DOHH2 (cell line): ENCODE data around the gene SART1.

ENCODE experiments used
- H3F3A ChIP-seq: fragments of 200-600 bp; sonication (generic), shearing (Covaris generic); 2 replicates; pipeline ENCODE4 v1.6.0; 2016; ENCODE audit warnings: antibody characterized with exemption, mild to moderate bottlenecking; ENCODE audit not compliant: control insufficient read depth, insufficient read depth
- H3K27ac ChIP-seq: fragments of 200-600 bp; sonication (generic); 2 replicates; pipeline ENCODE4 v1.5.1; 2014; ENCODE audit warnings: low read depth, mild to moderate bottlenecking, low read length, moderate library complexity
- H3K27me3 ChIP-seq: fragments of 200-600 bp; sonication (generic); 2 replicates; pipeline ENCODE4 v1.6.1; 2014; ENCODE audit warnings: mild to moderate bottlenecking, low read length, mixed read lengths; ENCODE audit not compliant: control insufficient read depth
- H3K36me3 ChIP-seq: fragments of 200-600 bp; sonication (generic); 2 replicates; pipeline ENCODE4 v1.6.1; 2014; ENCODE audit warnings: mild to moderate bottlenecking, low read length, moderate library complexity, mixed read lengths; ENCODE audit not compliant: control insufficient read depth
- H3K4me1 ChIP-seq: fragments of 200-600 bp; sonication (generic); 2 replicates; pipeline ENCODE4 v1.6.1; 2014; ENCODE audit warnings: mild to moderate bottlenecking, low read length, mixed read lengths; ENCODE audit not compliant: control insufficient read depth
- H3K4me2 ChIP-seq: fragments of 200-600 bp; sonication (generic); 2 replicates; pipeline ENCODE4 v1.6.0; 2014; ENCODE audit warnings: mild to moderate bottlenecking, low read length, moderate library complexity
- H3K4me3 ChIP-seq: fragments of 200-600 bp; sonication (generic); 2 replicates; pipeline ENCODE4 v1.5.1; 2014; ENCODE audit warnings: mild to moderate bottlenecking, low read length, mixed read lengths
- H3K79me2 ChIP-seq: fragments of 200-600 bp; sonication (generic); 2 replicates; pipeline ENCODE4 v1.6.1; 2014; ENCODE audit warnings: mild to moderate bottlenecking, low read length, mixed read lengths; ENCODE audit not compliant: control insufficient read depth
- H3K9me2 ChIP-seq: fragments of 200-600 bp; sonication (generic); replicated peaks from 2 replicates; pipeline ENCODE4 v1.6.1; 2014; ENCODE audit warnings: mild to moderate bottlenecking, low read length, mixed read lengths; ENCODE audit not compliant: control insufficient read depth
- H3K9me3 ChIP-seq: fragments of 200-600 bp; sonication (generic); 2 replicates; pipeline ENCODE4 v1.6.1; 2014; ENCODE audit warnings: antibody characterized with exemption, low read length, mixed read lengths; ENCODE audit not compliant: control insufficient read depth, insufficient read depth
- H4K20me1 ChIP-seq: fragments of 200-600 bp; sonication (generic); 2 replicates; pipeline ENCODE4 v1.6.0; 2014; ENCODE audit warnings: low read depth, mild to moderate bottlenecking, antibody characterized with exemption, low read length, moderate library complexity; ENCODE audit not compliant: control insufficient read depth, insufficient read depth
- CTCF ChIP-seq: fragments of 200-600 bp; sonication (generic); IDR thresholded peaks from one replicate; pipeline ENCODE4 v1.5.1; 2014; ENCODE audit warnings: antibody characterized with exemption, mild to moderate bottlenecking, low read depth, low read length; ENCODE audit not compliant: poor library complexity, severe bottlenecking
- EZH2phosphoT487 ChIP-seq: fragments of 200-600 bp; sonication (generic); IDR thresholded peaks from 2 replicates; pipeline ENCODE4 v1.6.1; 2017; ENCODE audit warnings: borderline replicate concordance, mild to moderate bottlenecking, antibody characterized with exemption, low read length, moderate library complexity, mixed read lengths

The SART1 gene

GRCh38 chr11:65917434-65918210 is 43.9 kb upstream of the SART1 start:
- no peaks in the 10 kb centered on the region for H3F3A ChIP-seq
- H3K4me3 ChIP-seq, result peak overlapping the region; percentile 91
- no peaks in the 10 kb centered on the region for H3K27me3 ChIP-seq
- no peak overlapping the region for H3K27ac ChIP-seq
- H3K79me2 ChIP-seq, result peaks cover 22% of the 10 kb centered on the region
- H3K4me1 ChIP-seq, result peaks cover 23% of the 10 kb centered on the region
- no peaks in the 10 kb centered on the region for H3K9me3 ChIP-seq
- no peaks in the 10 kb centered on the region for H4K20me1 ChIP-seq
- peak overlapping the region; percentile 90 for H3K4me2 ChIP-seq
- H3K9me2 ChIP-seq, result no peaks in the 10 kb centered on the region
- peaks cover 4% of the 10 kb centered on the region; the same call in 1 of the 2 replicates for H3K36me3 ChIP-seq
- no peak for TF ChIP-seq CTCF
- TF ChIP-seq EZH2phosphoT487, result no peak

- no peaks in the 10 kb centered on the region for H3K9me2 ChIP-seq
- H3K36me3 ChIP-seq, result peaks cover 4% of the 10 kb centered on the region; the same call in 1 of the 2 replicates
- H3K4me3 ChIP-seq, result peak within 1 kb of the TSS; percentile 91
- H3K79me2 ChIP-seq, result peaks cover 22% of the 10 kb centered on the region
- H4K20me1 ChIP-seq, result no peaks in the 10 kb centered on the region
- H3K9me3 ChIP-seq, result no peaks in the 10 kb centered on the region
- H3K4me1 ChIP-seq, result peaks cover 23% of the 10 kb centered on the region
- TF ChIP-seq EZH2phosphoT487 (no peak), CTCF (no peak)
- no peaks in the 10 kb centered on the region for H3F3A ChIP-seq
- peak within 1 kb of the TSS; percentile 90 for H3K4me2 ChIP-seq
- H3K27me3 ChIP-seq, result no peaks in the 10 kb centered on the region
- H3K27ac ChIP-seq, result no peak within 1 kb of the TSS; the same call in 1 of the 2 replicates
Measured at GRCh38 chr11:65918211-65919140, 43.1 kb upstream of the SART1 start, which contains the start of gene C11orf68. Gene C11orf68, minus strand, starts transcription at chr11:65919062. Its CDS starts 31 bp downstream, at chr11:65919031.

- peaks cover 4% of the 10 kb centered on the region; the same call in 1 of the 2 replicates for H3K36me3 ChIP-seq
- no peaks in the 10 kb centered on the region for H3K9me3 ChIP-seq
- no peaks in the 10 kb centered on the region for H3F3A ChIP-seq
- H3K9me2 ChIP-seq, result no peaks in the 10 kb centered on the region
- H3K27me3 ChIP-seq, result no peaks in the 10 kb centered on the region
- TF ChIP-seq CTCF (no peak), EZH2phosphoT487 (no peak)
- peaks cover 23% of the 10 kb centered on the region for H3K4me1 ChIP-seq
- no peak within 1 kb of the TSS; the same call in 1 of the 2 replicates for H3K27ac ChIP-seq
- no peaks in the 10 kb centered on the region for H4K20me1 ChIP-seq
- H3K4me3 ChIP-seq, result peak within 1 kb of the TSS; percentile 91
- H3K79me2 ChIP-seq, result peaks cover 22% of the 10 kb centered on the region
- H3K4me2 ChIP-seq, result peak within 1 kb of the TSS; percentile 90
Measured at GRCh38 chr11:65919141-65919572, 42.4 kb upstream of the SART1 start, which contains the start of gene DRAP1. Gene DRAP1, plus strand, starts transcription at chr11:65919426. Its CDS starts 76 bp downstream, at chr11:65919502.
